Measurements from ENCODE around the gene WDR44.
"Not testable (repeated sequence)": the region's sequence is repeated elsewhere in the genome, so short reads cannot be mapped to it uniquely, and the experiment has no call there.

WDR44 gene

GRCh38 chrX:118360429-118361125, 14.7 kb downstream of the WDR44 start:
- no peak for DNase-seq (ENCODE audit: low read depth)

- DNase-seq (ENCODE audit: low read depth), result no peak
Observed at GRCh38 chrX:118364261-118364660, 18.4 kb downstream of the WDR44 start.

DNA sequence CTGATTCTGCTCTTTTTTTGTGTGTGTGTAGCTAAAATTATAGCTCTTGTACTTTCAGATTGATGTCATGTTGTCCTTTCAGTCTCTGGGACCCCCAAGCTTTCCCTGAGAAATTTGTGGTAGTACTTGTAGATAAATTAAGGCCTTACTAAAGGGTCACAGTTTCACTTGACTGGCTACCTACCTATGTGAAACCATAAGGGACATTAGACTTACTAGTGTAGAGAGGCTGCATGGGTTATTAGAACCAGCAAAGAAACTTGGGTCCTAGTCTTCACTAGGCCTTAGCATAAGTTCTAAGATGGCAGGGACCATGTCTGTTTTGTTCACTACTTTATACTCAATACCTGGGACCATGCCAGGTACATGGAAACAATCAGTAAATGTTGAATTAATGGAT, 21.4 kb downstream of the WDR44 start:
- no peak for DNase-seq (ENCODE audit: low read depth)

- DNase-seq (ENCODE audit: low read depth), result no peak
Observed at GRCh38 chrX:118368398-118368797, 22.5 kb downstream of the WDR44 start.

GRCh38 chrX:118370921-118371624, 25.2 kb downstream of the WDR44 start:
- no peak for DNase-seq (ENCODE audit: low read depth)

DNA sequence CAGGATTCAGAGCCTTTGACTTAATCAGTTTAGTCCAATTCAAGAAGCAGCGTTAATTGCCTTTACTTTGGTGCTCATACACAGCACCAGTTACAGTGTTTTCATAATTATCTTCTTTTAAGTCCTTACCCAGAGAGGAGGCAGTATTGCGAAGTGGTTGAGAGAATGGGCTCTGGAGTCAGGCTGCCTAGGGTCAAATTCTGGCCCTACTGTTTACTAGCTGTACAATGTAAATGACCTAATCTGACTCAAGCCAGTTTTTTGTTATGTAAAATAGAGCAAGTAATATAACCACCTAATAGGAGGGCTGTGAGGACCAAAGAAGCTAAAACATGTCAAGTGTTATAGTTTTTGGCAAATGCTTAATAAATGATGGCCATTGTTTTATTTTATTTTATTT, 27.6 kb downstream of the WDR44 start:
- DNase-seq (ENCODE audit: low read depth), result no peak

- DNase-seq (ENCODE audit: low read depth), result no peak
Observed at GRCh38 chrX:118383120-118383519, 37.2 kb downstream of the WDR44 start.

DNA sequence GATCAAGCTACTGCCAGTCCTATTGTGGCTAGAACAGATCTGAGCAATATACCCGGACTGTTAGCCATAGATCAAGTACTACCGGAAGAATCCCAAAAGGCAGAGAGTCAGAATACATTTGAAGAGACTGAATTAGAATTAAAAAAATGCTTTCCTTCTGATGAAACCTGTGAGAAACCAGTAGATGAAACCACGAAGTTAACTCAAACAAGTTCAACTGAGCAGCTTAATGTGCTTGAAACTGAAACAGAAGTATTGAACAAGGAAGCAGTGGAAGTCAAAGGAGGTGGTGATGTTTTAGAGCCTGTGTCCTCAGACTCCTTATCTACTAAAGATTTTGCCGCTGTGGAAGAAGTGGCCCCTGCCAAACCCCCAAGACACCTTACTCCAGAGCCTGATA, 46.8 kb downstream of the WDR44 start:
- DNase-seq (ENCODE audit: low read depth), result no peak

DNA sequence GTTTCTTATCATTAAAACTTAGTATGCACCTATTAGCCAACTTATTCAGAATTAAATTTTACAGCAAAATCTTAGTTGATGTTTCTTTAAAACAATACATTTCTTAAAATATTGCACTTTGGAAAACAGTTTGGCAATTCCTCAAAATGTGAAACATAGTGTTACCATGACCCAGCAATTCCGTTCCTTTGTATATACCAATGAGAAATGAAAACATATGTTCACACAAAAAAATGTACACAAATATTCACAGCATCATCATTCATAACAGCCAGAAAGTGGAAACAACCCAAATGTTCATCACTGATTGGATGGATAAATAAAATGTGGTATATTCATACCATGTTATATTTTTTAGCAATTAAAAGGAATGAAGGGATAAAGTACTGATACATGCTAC, 50.2 kb downstream of the WDR44 start:
- DNase-seq (ENCODE audit: low read depth), result no peak

- no peak for DNase-seq (ENCODE audit: low read depth)
Observed at GRCh38 chrX:118418811-118419251, 72.9 kb downstream of the WDR44 start.

GRCh38 chrX:118420462-118420861, 74.6 kb downstream of the WDR44 start:
- no peak for DNase-seq (ENCODE audit: low read depth)

DNA sequence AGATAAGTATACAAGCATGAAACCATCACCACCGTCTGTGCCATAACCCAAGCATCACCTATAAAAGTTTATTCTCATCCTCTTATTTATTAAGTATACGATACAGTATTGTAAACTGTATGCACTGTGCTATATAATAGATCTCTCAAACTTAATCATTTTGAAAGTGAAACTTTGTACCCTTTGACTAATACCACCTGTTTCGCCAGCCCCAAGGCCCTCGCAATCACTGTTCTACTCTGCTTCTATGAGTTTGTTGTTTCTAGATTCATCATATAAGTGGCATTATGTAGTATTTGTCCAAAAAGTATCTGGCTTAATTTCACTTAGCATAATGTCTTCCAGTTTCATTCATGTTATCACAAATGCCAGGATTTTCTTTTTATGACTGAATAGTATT, 77.7 kb downstream of the WDR44 start:
- DNase-seq (ENCODE audit: low read depth), result peak; percentile 2

DNA sequence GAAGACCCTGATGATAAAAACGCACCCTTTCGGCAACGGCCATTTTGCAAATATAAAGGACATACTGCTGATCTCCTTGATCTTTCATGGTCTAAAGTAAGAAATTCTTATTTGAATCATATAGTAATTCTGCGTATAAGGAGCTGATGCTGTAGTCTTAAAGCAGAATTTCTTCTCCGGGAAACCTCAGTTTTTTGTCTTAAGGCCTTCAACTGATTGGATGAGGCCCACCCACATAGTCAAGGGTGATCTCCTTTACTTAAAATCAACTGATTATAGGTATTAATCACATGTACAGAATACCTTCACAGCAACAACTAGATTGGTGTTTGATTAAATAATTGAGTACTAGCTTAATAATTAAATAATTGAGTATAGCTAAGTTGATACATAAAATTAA, 86.9 kb downstream of the WDR44 start:
- no peak for DNase-seq (ENCODE audit: low read depth)

DNA sequence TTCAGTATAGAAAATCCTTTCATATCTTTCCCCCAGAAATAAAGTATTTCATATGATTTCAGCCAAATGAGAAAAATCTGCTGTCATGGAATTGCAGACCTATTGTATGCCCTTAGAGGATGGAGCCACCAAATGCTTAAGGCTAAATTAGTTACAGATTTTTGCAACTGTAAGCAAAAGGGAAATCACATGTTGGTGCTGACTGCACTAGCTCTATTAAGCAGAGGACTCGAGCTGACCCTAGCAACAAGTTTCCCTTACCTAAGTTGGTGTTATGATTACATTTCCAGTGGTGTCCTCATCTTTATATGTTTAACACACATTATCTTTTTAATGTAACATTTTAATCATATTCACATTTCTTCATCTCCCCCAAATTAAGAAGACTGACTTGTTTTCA, 91.4 kb downstream of the WDR44 start:
- no peak for DNase-seq (ENCODE audit: low read depth)

GRCh38 chrX:118448273-118448783, 102.4 kb downstream of the WDR44 start:
- DNase-seq (ENCODE audit: low read depth), result no peak

GRCh38 chrX:118455013-118455412, 109.1 kb downstream of the WDR44 start:
- DNase-seq (ENCODE audit: low read depth), result no peak

GRCh38 chrX:118459494-118459893, 113.6 kb downstream of the WDR44 start:
- DNase-seq (ENCODE audit: low read depth), result no peak

GRCh38 chrX:118464501-118464900, 118.6 kb downstream of the WDR44 start:
- no peak for DNase-seq (ENCODE audit: low read depth)

DNA sequence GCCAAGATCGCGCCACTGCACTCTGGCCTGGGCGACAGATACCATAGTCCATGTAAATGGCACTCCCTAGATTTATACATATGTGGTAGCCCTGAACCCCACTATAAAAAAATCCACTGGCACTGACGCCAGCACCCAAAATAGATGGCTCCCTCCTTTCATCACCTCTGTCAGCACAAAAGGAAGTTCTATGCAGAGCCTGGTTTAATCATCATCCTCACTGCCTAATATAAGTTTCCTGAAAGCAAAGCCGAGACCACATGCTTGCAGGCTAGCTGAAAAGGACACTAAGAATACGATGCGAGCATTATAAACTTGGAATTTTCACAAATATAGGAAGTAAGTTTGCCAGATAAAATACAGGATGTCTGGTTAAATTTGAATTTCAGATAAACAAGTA, 122.2 kb downstream of the WDR44 start:
- no peak for DNase-seq (ENCODE audit: low read depth)

- not testable (repeated sequence) for DNase-seq (ENCODE audit: low read depth)
Observed at GRCh38 chrX:118470721-118471347, 124.9 kb downstream of the WDR44 start.

GRCh38 chrX:118474586-118474985, 128.7 kb downstream of the WDR44 start:
- no peak for DNase-seq (ENCODE audit: low read depth)

- DNase-seq (ENCODE audit: low read depth), result no peak
Observed at GRCh38 chrX:118475903-118476302, 130.0 kb downstream of the WDR44 start.

GRCh38 chrX:118480172-118480571, 134.3 kb downstream of the WDR44 start:
- DNase-seq (ENCODE audit: low read depth), result no peak
